Measurements from ENCODE around the gene LRRC7.

The LRRC7 gene

GRCh38 chr1:70156529-70157120 is 588.9 kb downstream of the LRRC7 start:
- TF ChIP-seq CTCF (IDR thresholded peaks at IDR 0.05): no peak
- Histone ChIP-seq H3K4me3 (no peak overlapping the region), H3K27ac (no peak overlapping the region)
- DNase-seq (ENCODE audit: low spot score): no peak

- TF ChIP-seq CTCF (IDR thresholded peaks at IDR 0.05): no peak
- DNase-seq (ENCODE audit: low spot score): no peak
- no peak overlapping the region for H3K27ac ChIP-seq
- H3K4me3 ChIP-seq: no peak overlapping the region
Measured at GRCh38 chr1:70164350-70164749, 596.6 kb downstream of the LRRC7 start.

GRCh38 chr1:70168283-70168682 is 600.6 kb downstream of the LRRC7 start:
- Histone ChIP-seq H3K27ac (no peak overlapping the region), H3K4me3 (no peak overlapping the region)
- no peak for TF ChIP-seq CTCF (IDR thresholded peaks at IDR 0.05)
- DNase-seq (ENCODE audit: low spot score): no peak

- DNase-seq (ENCODE audit: low spot score): no peak
- no peak overlapping the region for H3K27ac ChIP-seq
- no peak for TF ChIP-seq CTCF (IDR thresholded peaks at IDR 0.05)
Measured at GRCh38 chr1:70169018-70169839, 601.5 kb downstream of the LRRC7 start.

GRCh38 chr1:70171512-70171911 is 603.8 kb downstream of the LRRC7 start:
- TF ChIP-seq CTCF (IDR thresholded peaks at IDR 0.05): no peak
- DNase-seq (ENCODE audit: low spot score): no peak
- Histone ChIP-seq H3K4me3 (no peak overlapping the region), H3K27ac (no peak overlapping the region)

More at GRCh38 chr1:70169018-70169839, 601.5 kb downstream of the LRRC7 start:
- no peak overlapping the region for H3K4me3 ChIP-seq

All from coronary artery (tissue), 2 donors.